ENCODE measurements around the gene ANXA6.

ANXA6 gene

GRCh38 chr5:151125421-151125820, 32.2 kb downstream of the ANXA6 start:
- no peak for DNase-seq

- DNase-seq = peak; percentile 47
Observed at GRCh38 chr5:151123897-151124751, 33.5 kb downstream of the ANXA6 start.

GRCh38 chr5:151122828-151123227, 34.8 kb downstream of the ANXA6 start:
- no peak for DNase-seq

DNA sequence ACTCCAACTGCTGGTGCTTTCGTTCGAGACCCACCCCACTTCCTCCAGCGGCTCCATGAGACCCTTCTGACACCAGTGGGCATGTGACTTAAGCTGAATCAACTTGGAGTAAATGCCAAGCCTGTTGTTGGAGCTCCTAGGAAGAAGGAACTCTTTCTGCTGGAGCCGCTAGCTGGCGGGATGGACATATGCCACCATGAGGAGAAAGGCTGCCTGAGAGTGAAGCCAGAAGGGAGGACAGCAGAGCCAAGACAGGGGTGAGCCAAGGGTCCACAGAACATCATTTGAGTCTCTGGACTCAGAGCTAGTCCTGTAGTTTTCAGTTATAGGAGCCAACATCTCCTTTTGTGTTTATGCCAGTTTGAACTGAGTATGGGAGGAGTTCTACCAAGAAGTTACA, 35.9 kb downstream of the ANXA6 start:
- DNase-seq = no peak

GRCh38 chr5:151121095-151121494, 36.5 kb downstream of the ANXA6 start:
- no peak for DNase-seq

DNA sequence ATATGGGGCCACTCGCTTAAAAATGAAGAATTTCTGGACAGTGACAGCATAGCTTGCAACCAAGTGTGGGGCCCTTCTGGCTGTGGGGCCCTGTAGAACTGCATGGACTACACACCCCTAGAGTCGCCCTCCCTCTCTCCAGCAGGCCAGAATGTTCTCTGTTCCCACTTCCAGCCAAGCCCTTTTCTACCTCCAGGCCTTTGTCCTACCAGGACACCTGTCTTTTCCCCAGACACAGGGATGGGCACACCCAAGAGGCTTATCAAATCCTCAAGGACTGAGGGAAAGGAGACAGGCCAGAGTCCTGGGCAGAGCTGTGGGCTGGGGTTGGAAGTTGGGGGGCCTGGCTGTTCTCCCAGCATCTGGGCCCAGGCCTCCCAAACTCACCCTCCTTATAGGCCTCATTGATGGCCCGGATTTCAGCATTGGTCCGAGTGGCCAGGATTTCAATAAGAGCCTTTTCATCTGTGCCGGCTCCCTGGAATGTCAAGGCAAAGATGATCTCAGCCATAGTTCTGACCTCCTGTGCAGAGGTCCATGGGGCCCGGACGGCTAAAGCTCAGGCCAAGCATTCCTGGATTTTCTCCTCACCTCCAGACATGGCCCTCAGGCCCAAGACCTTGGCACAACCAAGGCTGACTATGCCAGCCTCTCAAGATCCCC, 38.5 kb downstream of the ANXA6 start:
- no peak for DNase-seq

DNA sequence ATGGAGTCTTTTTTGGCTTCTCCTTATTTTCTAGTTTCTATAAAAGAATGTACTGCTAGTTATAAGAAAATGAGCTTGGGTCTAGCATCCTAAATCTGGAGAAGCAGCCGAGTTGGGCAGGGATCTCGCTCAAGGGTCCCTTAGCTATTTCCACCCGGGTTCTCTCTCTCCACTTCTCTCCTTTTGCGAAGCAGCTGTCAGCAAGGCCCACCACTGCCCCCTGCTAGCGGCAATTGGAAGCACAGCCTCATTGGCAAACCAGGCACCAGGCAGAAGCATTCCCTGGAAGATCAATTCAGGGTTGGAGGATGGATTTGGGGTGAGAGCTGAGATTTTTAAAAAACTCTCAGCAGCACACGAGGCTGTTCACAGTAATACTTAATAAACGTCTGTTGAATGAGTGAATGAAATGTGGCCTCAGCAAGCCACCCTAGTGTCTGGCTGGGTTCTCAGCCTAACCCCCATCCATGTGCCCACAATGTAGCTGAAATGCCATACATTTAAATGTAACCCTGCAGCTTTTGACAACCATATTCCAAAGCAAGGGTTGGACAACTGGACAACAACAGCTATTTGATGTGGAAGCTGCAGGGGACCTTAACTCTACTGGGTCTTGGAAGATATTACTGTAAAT, 42.2 kb downstream of the ANXA6 start:
- peak; percentile 18 for DNase-seq

- no peak for DNase-seq
Observed at GRCh38 chr5:151113651-151114050, 43.9 kb downstream of the ANXA6 start.

DNA sequence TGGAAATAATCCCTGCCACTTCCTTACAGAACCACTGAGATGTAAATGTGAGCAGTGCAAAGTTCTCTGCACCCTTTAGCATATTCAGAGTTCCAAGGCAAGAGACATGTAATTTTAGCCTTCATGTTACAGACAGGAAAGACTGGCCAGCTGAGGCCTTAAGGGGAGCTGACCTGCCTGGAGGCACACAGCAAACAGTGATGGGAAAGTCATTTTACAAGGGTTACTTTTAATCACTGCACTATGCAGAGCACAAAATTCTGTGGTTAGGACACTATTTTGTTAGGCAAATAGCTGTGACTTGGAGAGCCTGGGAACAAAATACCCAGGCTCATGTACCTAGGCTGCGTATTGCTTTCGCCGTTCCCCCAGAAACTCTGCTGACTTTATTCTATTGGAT, 46.6 kb downstream of the ANXA6 start:
- DNase-seq = no peak

GRCh38 chr5:151110122-151110681, 47.4 kb downstream of the ANXA6 start:
- no peak for DNase-seq

GRCh38 chr5:151108566-151108965, 49.0 kb downstream of the ANXA6 start:
- no peak for DNase-seq

DNA sequence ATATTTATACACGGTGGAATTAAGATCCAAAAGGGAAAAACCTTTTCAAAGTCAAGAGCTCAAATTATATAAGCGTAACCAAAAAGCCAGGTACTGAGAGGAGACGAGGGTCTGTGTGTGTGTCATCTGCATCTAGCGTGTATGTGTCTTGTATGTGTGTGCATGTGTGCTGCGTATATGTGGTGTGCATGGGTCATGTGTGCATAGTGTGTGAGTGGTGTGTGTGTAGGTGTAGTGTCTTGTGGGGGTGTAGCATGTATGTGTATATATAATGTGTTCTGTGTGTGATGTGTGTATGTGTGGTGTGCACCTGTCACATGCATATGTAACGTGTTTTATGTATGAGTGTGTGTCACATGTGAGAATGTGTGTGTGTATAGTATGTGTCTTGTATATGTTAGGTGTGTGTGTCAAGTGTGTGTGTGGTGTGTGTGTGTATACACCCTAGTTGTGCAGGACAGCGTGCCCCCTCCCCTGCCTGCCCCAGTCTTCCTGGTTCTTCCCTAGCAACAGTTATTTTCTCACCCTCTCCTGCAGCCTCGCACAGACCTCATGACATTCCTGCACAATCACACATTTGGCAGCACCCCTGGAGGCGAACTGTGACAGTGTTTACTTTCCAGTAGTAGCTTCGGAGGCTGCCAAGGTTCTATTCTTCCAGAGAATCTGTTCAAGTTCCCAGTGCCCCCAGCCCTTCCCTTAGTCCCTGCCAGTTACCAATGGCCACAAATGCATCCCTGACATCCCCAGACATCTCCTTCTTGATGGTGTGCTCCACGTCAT, 49.6 kb downstream of the ANXA6 start:
- no peak for DNase-seq

DNA sequence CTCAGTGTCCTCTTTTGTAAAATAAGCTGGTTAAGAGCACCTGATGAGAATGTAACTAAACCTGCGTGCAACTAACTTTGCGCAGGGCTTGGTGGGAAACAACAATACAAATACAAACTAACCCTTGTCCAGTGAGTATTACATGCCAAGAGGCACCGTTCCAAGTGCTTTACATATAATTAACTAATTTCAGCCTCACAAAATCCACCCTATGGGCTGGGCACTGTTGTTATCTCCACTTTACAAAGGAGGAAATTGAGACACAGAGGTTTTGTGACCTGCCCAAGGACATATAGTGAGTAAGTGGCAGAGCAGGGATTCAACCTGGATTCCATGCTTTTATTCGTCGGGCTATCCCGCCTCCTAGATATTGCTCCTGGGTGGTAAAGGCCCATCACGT, 50.5 kb downstream of the ANXA6 start:
- no peak for DNase-seq

DNA sequence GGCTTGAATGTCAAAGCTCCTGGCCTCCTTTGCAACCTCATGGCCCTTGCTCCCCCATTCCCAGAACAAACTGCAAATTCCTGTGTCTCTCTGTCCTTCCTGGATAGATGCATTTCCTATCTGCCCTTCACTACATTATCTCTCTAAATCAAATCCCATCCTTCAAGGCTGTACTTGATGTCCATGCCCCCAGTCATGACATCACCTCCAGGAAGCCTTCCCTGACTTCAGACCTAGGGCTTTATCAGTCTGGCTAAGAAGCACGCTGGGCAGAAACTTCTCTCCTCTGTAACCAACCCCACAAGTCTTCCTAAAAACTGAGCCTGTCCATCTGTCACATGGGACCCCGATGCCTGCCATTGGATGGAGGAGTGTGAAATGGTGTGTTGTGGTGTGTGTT, 51.1 kb downstream of the ANXA6 start:
- DNase-seq = no peak

GRCh38 chr5:151106043-151106442, 51.5 kb downstream of the ANXA6 start:
- no peak for DNase-seq

GRCh38 chr5:151105561-151105960, 52.0 kb downstream of the ANXA6 start:
- DNase-seq = no peak

DNA sequence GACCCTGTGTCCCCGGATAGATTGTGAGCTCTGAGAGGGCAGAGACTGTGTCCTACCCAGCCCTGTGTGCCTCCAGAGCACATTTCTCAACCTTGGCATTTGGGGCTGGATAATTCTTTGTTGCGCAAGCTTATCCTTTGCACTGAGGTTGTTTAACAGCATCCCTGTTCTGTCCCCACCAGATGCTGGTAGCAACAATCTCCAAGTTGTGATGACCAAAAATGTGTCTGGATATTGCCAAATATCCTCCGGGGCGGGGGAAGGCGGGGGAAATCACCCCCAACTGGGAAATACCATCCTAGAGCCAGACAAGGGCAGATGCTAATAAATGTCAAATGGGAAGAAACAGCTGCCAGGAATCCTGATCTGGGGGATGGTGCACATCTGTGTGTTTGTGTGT, 52.8 kb downstream of the ANXA6 start:
- no peak for DNase-seq

- no peak for DNase-seq
Observed at GRCh38 chr5:151101746-151102145, 55.8 kb downstream of the ANXA6 start.

GRCh38 chr5:151101151-151101550, 56.4 kb downstream of the ANXA6 start:
- DNase-seq = no peak

DNA sequence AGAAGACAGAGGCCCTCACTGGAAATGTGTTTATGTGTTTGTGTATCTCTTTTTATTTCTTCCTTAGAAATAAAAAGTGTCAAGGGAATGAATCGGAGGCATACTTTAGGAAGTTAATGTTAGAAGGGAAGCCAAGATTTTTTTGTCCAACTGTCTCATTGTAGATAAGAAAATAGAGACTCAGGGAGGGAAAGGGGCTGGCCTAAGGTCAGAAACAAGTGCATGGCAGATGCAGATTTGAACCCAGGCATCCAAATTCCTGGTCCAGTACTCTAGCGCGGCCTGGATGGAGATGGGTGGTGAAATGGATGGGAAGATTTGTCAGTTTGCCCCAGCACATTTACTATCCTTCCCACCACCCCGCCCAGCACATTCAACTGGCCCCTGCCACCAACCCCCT, 56.9 kb downstream of the ANXA6 start:
- DNase-seq = no peak

GRCh38 chr5:151098768-151099121, 58.8 kb downstream of the ANXA6 start:
- DNase-seq = no peak

- DNase-seq = no peak
Observed at GRCh38 chr5:151097820-151098767, 59.5 kb downstream of the ANXA6 start.

Measured in NCI-H1092 treated with DMSO at 0.1 percent for 48 hours (cell line).